H1 (cell line): ENCODE data around the gene FREM1. TPM values are rescaled to one million over a fixed set of nuclear protein-coding genes. Genes with fewer than 3 reads are reported as not detected.

ENCODE experiments used
- CTCF ChIA-PET: fragments of 300-600 bp; sonication (Branson Sonifier 250); formaldehyde crosslinking; loops from one replicate; lab custom pipeline; 2021; ENCODE audit not compliant: partially characterized antibody; lab: Charles Lee
- POLR2A ChIA-PET: fragments of 300-600 bp; sonication (Branson Sonifier 250); formaldehyde crosslinking; loops from one replicate; lab custom pipeline; 2021; ENCODE audit warnings: inconsistent platforms; ENCODE audit not compliant: partially characterized antibody; lab: Charles Lee
- DNase-seq, 2 experiments: peaks; one replicate each; pipeline versions ENCODE4 v3.0.0 to v3.0.0-alpha.2; 2010 to 2022; ENCODE audit warnings: low spot score in 2 of 2, low read depth in 1 of 2, mixed read lengths in 1 of 2
- FAIRE-seq: peaks from 2 replicates; lab custom pipeline; 2011; peaks lifted over from hg19 to GRCh38; lab: Jason Lieb, UNC
- H2AFZ ChIP-seq: 2 replicates; pipeline ENCODE4 v1.8.1; 2012; ENCODE audit warnings: low read length, inconsistent platforms
- H2AK5ac ChIP-seq: 2 replicates; pipeline ENCODE4 v1.6.1; 2013; ENCODE audit warnings: low read depth, low read length
- H2BK120ac ChIP-seq: replicated peaks from 2 replicates; pipeline ENCODE3; 2013; ENCODE audit warnings: low read depth, low read length, inconsistent platforms
- H2BK12ac ChIP-seq: 2 replicates; pipeline ENCODE4 v1.6.1; 2013; ENCODE audit warnings: low read depth, low read length
- H2BK15ac ChIP-seq: 2 replicates; pipeline ENCODE4 v1.6.1; 2013; ENCODE audit warnings: low read length
- H2BK20ac ChIP-seq: 2 replicates; pipeline ENCODE4 v1.6.1; 2013; ENCODE audit warnings: low read length
- H2BK5ac ChIP-seq: 2 replicates; pipeline ENCODE4 v1.6.1; 2013; ENCODE audit warnings: low read depth, low read length
- H3K14ac ChIP-seq: 2 replicates; pipeline ENCODE4 v1.6.1; 2013; ENCODE audit warnings: inconsistent platforms; ENCODE audit not compliant: insufficient read length
- H3K18ac ChIP-seq: 2 replicates; pipeline ENCODE4 v1.6.1; 2013; ENCODE audit warnings: low read length; ENCODE audit errors: extremely low read depth
- H3K23ac ChIP-seq: 2 replicates; pipeline ENCODE4 v1.6.1; 2013; ENCODE audit warnings: inconsistent platforms; ENCODE audit not compliant: insufficient read length
- H3K23me2 ChIP-seq: 2 replicates; pipeline ENCODE4 v1.6.1; 2013; ENCODE audit warnings: low read depth, low read length
- H3K27ac ChIP-seq: 2 replicates; pipeline ENCODE4 v1.6.1; 2011; ENCODE audit warnings: low read depth, low read length, inconsistent platforms
- H3K27me3 ChIP-seq, 4 experiments: replicated peaks in 1 of 4; 1 replicate in 1 of 4; 2 replicates in 3 of 4; pipeline versions ENCODE4 v1.6.1 to v1.8.1; 2011 to 2013; ENCODE audit warnings: low read length in 3 of 4, mild to moderate bottlenecking in 3 of 4, inconsistent platforms in 2 of 4, mixed read lengths in 2 of 4, moderate library complexity in 1 of 4; ENCODE audit not compliant: control insufficient read depth in 3 of 4, insufficient read depth in 3 of 4; ENCODE audit errors: extremely low read depth in 1 of 4
- H3K36me3 ChIP-seq, 4 experiments: 2 replicates each; pipeline versions ENCODE4 v1.6.1 to v1.8.1; 2011 to 2013; ENCODE audit warnings: mild to moderate bottlenecking in 4 of 4, low read length in 3 of 4, moderate library complexity in 2 of 4, control low read depth in 1 of 4, inconsistent platforms in 1 of 4; ENCODE audit not compliant: insufficient read depth in 4 of 4, control insufficient read depth in 2 of 4
- H3K4ac ChIP-seq: replicated peaks from 2 replicates; pipeline ENCODE3; 2013; ENCODE audit warnings: low read length, low read depth, mixed read lengths, inconsistent platforms; ENCODE audit not compliant: insufficient read length
- H3K4me1 ChIP-seq, 4 experiments: replicated peaks in 1 of 4; 1 replicate in 1 of 4; 2 replicates in 3 of 4; pipeline versions ENCODE4 v1.6.1 to v1.8.1; 2011 to 2013; ENCODE audit warnings: low read length in 3 of 4, inconsistent platforms in 2 of 4, mixed read lengths in 1 of 4; ENCODE audit not compliant: insufficient read depth in 4 of 4, control insufficient read depth in 3 of 4
- H3K4me2 ChIP-seq, 2 experiments: 2 replicates each; pipeline versions ENCODE4 v1.6.1 to v1.8.1; 2011 to 2013; ENCODE audit warnings: low read depth in 2 of 2, low read length in 2 of 2, control low read depth in 1 of 2, inconsistent platforms in 1 of 2, mild to moderate bottlenecking in 1 of 2; ENCODE audit not compliant: insufficient read depth in 1 of 2
- H3K4me3 ChIP-seq, 4 experiments: fragments of 200-600, 300-600 bp in 1 of 4; sonication (generic), shearing (Covaris generic), sonication (Bioruptor Twin) in 1 of 4; 2 replicates each; pipeline versions ENCODE4 v1.5.1 to v1.8.1; 2011 to 2016; ENCODE audit warnings: low read length in 4 of 4, low read depth in 3 of 4, control low read depth in 2 of 4, inconsistent platforms in 2 of 4, mild to moderate bottlenecking in 2 of 4, mixed read lengths in 1 of 4, moderate library complexity in 1 of 4; ENCODE audit not compliant: insufficient read depth in 2 of 4; ENCODE audit errors: extremely low read depth in 1 of 4
- H3K56ac ChIP-seq: replicated peaks from 2 replicates; pipeline ENCODE3; 2013; ENCODE audit warnings: low read depth, mild to moderate bottlenecking, mixed read lengths, low read length, inconsistent platforms; ENCODE audit not compliant: insufficient read length
- H3K79me1 ChIP-seq: 2 replicates; pipeline ENCODE4 v1.6.1; 2013; ENCODE audit warnings: low read depth, low read length, control low read depth
- H3K79me2 ChIP-seq, 2 experiments: 2 replicates each; pipeline versions ENCODE4 v1.6.1 to v1.8.1; 2012 to 2013; ENCODE audit warnings: low read length in 2 of 2, mild to moderate bottlenecking in 2 of 2, inconsistent platforms in 1 of 2; ENCODE audit not compliant: insufficient read depth in 2 of 2, control insufficient read depth in 1 of 2
- H3K9ac ChIP-seq, 4 experiments: replicated peaks in 1 of 4; 1 replicate in 1 of 4; 2 replicates in 3 of 4; pipeline versions ENCODE4 v1.6.1 to v1.8.1; 2011 to 2013; ENCODE audit warnings: low read depth in 3 of 4, low read length in 3 of 4, control low read depth in 2 of 4, mild to moderate bottlenecking in 2 of 4, moderate library complexity in 2 of 4, inconsistent platforms in 1 of 4; ENCODE audit errors: extremely low read depth in 1 of 4
- H3K9me3 ChIP-seq, 2 experiments: 2 replicates each; pipeline versions ENCODE4 v1.6.1 to v1.8.1; 2012 to 2013; ENCODE audit warnings: mild to moderate bottlenecking in 2 of 2, moderate library complexity in 2 of 2, control low read depth in 1 of 2, inconsistent platforms in 1 of 2, low read depth in 1 of 2, low read length in 1 of 2, mixed read lengths in 1 of 2; ENCODE audit not compliant: insufficient read depth in 2 of 2
- H4K20me1 ChIP-seq, 2 experiments: replicated peaks in 1 of 2; 2 replicates each; pipeline versions ENCODE3 to v1.8.1; 2011 to 2013; ENCODE audit warnings: inconsistent platforms in 2 of 2, low read length in 2 of 2, mild to moderate bottlenecking in 1 of 2; ENCODE audit not compliant: insufficient read depth in 2 of 2, control insufficient read depth in 1 of 2
- H4K5ac ChIP-seq: 2 replicates; pipeline ENCODE4 v1.6.1; 2013; ENCODE audit warnings: low read length, low read depth, mixed read lengths, inconsistent platforms; ENCODE audit not compliant: insufficient read length
- H4K8ac ChIP-seq: 2 replicates; pipeline ENCODE4 v1.8.0; 2013; ENCODE audit warnings: mild to moderate bottlenecking, moderate library complexity, low read length, inconsistent platforms; ENCODE audit not compliant: insufficient read depth; ENCODE audit errors: extremely low read depth
- H4K91ac ChIP-seq: replicated peaks from 2 replicates; pipeline ENCODE3; 2013; ENCODE audit warnings: low read length, mixed read lengths, inconsistent platforms; ENCODE audit not compliant: insufficient read length
- ATF2 ChIP-seq: IDR thresholded peaks from 2 replicates; pipeline ENCODE4 v1.6.1; 2012; ENCODE audit warnings: low read length, inconsistent platforms
- CREB1 ChIP-seq: IDR thresholded peaks from 2 replicates; pipeline ENCODE4 v1.6.1; 2012; ENCODE audit warnings: inconsistent platforms
- EP300 ChIP-seq, 2 experiments: IDR thresholded peaks; 1 replicate in 1 of 2; 2 replicates in 1 of 2; pipeline ENCODE4 v1.6.1; 2011 to 2012; ENCODE audit warnings: low read depth in 2 of 2, low read length in 2 of 2, mild to moderate bottlenecking in 2 of 2, borderline replicate concordance in 1 of 2, inconsistent platforms in 1 of 2, moderate library complexity in 1 of 2
- FOSL1 ChIP-seq: IDR thresholded peaks from 2 replicates; pipeline ENCODE4 v1.6.1; 2011; ENCODE audit warnings: mild to moderate bottlenecking, low read depth, low read length, moderate library complexity; ENCODE audit not compliant: insufficient read depth
- HDAC2 ChIP-seq, 2 experiments: fragments of 300-600 bp in 1 of 2; sonication (generic) in 1 of 2; IDR thresholded peaks; 2 replicates each; pipeline ENCODE4 v1.6.1; 2011 to 2012; ENCODE audit warnings: low read depth in 2 of 2, low read length in 2 of 2, mild to moderate bottlenecking in 2 of 2, moderate library complexity in 2 of 2, borderline replicate concordance in 1 of 2, inconsistent platforms in 1 of 2
- JUN ChIP-seq: IDR thresholded peaks from 2 replicates; pipeline ENCODE4 v1.6.1; 2011; ENCODE audit warnings: low read depth, mild to moderate bottlenecking, improper control_type of control experiment, low read length
- KDM4A ChIP-seq: IDR thresholded peaks from one replicate; pipeline ENCODE4 v1.7.1; 2012; ENCODE audit warnings: low read depth, mild to moderate bottlenecking, moderate library complexity, low read length, inconsistent platforms; ENCODE audit not compliant: severe bottlenecking
- NANOG ChIP-seq: IDR thresholded peaks from 2 replicates; pipeline ENCODE4 v1.6.1; 2011; ENCODE audit warnings: low read length, low read depth, mild to moderate bottlenecking, inconsistent platforms; ENCODE audit not compliant: insufficient read depth, poor library complexity, severe bottlenecking
- RFX5 ChIP-seq: IDR thresholded peaks from 2 replicates; pipeline ENCODE4 v1.6.1; 2011; ENCODE audit warnings: low read depth, low read length, improper control_type of control experiment, borderline replicate concordance
- RXRA ChIP-seq: IDR thresholded peaks from 2 replicates; pipeline ENCODE4 v1.6.1; 2011; ENCODE audit warnings: low read depth, mild to moderate bottlenecking, low read length, moderate library complexity; ENCODE audit not compliant: insufficient read depth
- SP1 ChIP-seq: IDR thresholded peaks from 2 replicates; pipeline ENCODE4 v1.6.1; 2011; ENCODE audit warnings: low read depth, low read length
- YY1 ChIP-seq: IDR thresholded peaks from 2 replicates; pipeline ENCODE4 v1.6.1; 2011; ENCODE audit warnings: low read depth, mild to moderate bottlenecking, low read length
- WGBS, 2 experiments: shearing (Covaris generic) in 1 of 2; methylation state at CpG; one replicate each; pipeline versions ENCODE4 v1.1.6 to v1.1.7; 2013 to 2015; ENCODE audit warnings: low lambda C conversion rate in 2 of 2, mixed read lengths in 2 of 2, inconsistent platforms in 1 of 2, low coverage in 1 of 2, missing lambda C conversion rate in 1 of 2; ENCODE audit not compliant: insufficient replicate concordance in 2 of 2, insufficient coverage in 1 of 2, insufficient read length in 1 of 2; ENCODE audit errors: extremely low coverage in 1 of 2, missing lambda C conversion rate in 1 of 2; 5-methylcytosine and 5-hydroxymethylcytosine counted together
- polyA plus RNA-seq, 7 experiments: library from polyadenylated mRNA; depleted of rRNA in 3 of 7; stranded (reverse) in 5 of 7; unstranded in 2 of 7; fragments of >200 nt in 5 of 7; fragments of 200-250 nt in 2 of 7; gene quantifications; 1 replicate in 5 of 7; 2 replicates in 1 of 7; 4 replicates in 1 of 7; pipeline versions ENCODE4 v1.2.1 to v1.2.3, GENCODE V29; 2011 to 2013; ENCODE audit warnings: missing spikeins in 2 of 7, mixed read lengths in 2 of 7
- total RNA-seq: library from RNA; stranded (reverse); fragmentation: NEBNext Ultra II Directional; extraction: Animal tissue kit (Norgen Biotek cat#: 25700); gene quantifications from 2 replicates; pipeline ENCODE4 v1.2.1, GENCODE V29; 2021

FREM1 gene
- total and polyA plus RNA-seq, 2 of the 8 experiments (the other 6 are each of a cell fraction or from before 2014, with no cell fraction given) = 2.6 to 3.1 TPM

GRCh38 chr9:14936491-14936890 is 26.3 kb upstream of the FREM1 start:
- Histone ChIP-seq H2BK120ac (no peak overlapping the region), H4K8ac (no peak overlapping the region), H4K5ac (peak overlapping the region; percentile 57), H2BK15ac (no peak overlapping the region), H3K9ac (no peak overlapping the region), H3K27me3 (no peaks in the 10 kb centered on the region), H2AFZ (no peak overlapping the region), H3K9me3 (no peaks in the 10 kb centered on the region), H3K4me3 (no peak overlapping the region), H3K79me1 (no peaks in the 10 kb centered on the region), H3K14ac (no peak overlapping the region), H3K18ac (no peak overlapping the region), H3K27ac (no peak overlapping the region), H3K56ac (no peak overlapping the region), H4K20me1 (no peaks in the 10 kb centered on the region), H3K4me2 (no peak overlapping the region), H2BK12ac (no peak overlapping the region), H3K4ac (no peak overlapping the region), H3K79me2 (no peaks in the 10 kb centered on the region), H3K23ac (no peak overlapping the region), H2BK20ac (no peak overlapping the region), H3K4me1 (no peaks in the 10 kb centered on the region; a peak in 1 of 7 replicates), H4K91ac (no peak overlapping the region), H3K36me3 (no peaks in the 10 kb centered on the region), H3K23me2 (no peaks in the 10 kb centered on the region), H2AK5ac (no peak overlapping the region), H2BK5ac (no peak overlapping the region)
- ChIA-PET CTCF (interaction anchor here (1.3 kb wide), 1 partner anchor 33 kb away, joined by 4 read pairs; no protein-coding TSS in a partner anchor), POLR2A (interaction anchor here (0.8 kb wide), 1 partner anchor 163 kb away, joined by 3 read pairs; no protein-coding TSS in a partner anchor)
- FAIRE-seq (no peak), DNase-seq (no peak)
- WGBS, 2 experiments = 80% methylated on average over 4 of the region's 4 CpGs; no CpG with 5 or more reads in 1 of the 2 experiments
- no peak for TF ChIP-seq RXRA
- no peak for TF ChIP-seq HDAC2 (IDR thresholded peaks at IDR 0.05; ENCODE audit: borderline replicate concordance in 1 of 2, low read depth in 2 of 2, low read length in 2 of 2)
- TF ChIP-seq CREB1 = no peak
- TF ChIP-seq FOSL1 = no peak
- no peak for TF ChIP-seq EP300 (IDR thresholded peaks at IDR 0.05; ENCODE audit: borderline replicate concordance in 1 of 2, low read depth in 2 of 2, low read length in 2 of 2)
- no peak for TF ChIP-seq KDM4A
- TF ChIP-seq YY1 = no peak
- no peak for TF ChIP-seq ATF2
- TF ChIP-seq JUN = no peak
- TF ChIP-seq NANOG = no peak
- TF ChIP-seq RFX5 = no peak
- TF ChIP-seq SP1 = no peak
